HEK293 (cell line): ENCODE data around the gene CRTC1.
A peak's percentile ranks its signal among the peaks of the same experiment; 100 is the strongest.

Experiments
- CTCF ChIA-PET: fragments of 350-600 bp; formaldehyde crosslinking; extraction: SDS; loops from one replicate; lab custom pipeline; 2021; ENCODE audit warnings: antibody characterized with exemption; lab: Yijun Ruan, JAX
- POLR2A ChIA-PET: fragments of 300-600 bp; formaldehyde crosslinking; extraction: SDS; loops from one replicate; lab custom pipeline; 2020; ENCODE audit warnings: antibody characterized with exemption, inconsistent platforms; lab: Yijun Ruan, JAX
- H3K27ac ChIP-seq: fragments of 200-500 bp; sonication (Bioruptor generic); 2 replicates; pipeline ENCODE4 v1.5.1; 2014; ENCODE audit warnings: low read depth, low read length, control low read depth, inconsistent platforms; ENCODE audit errors: extremely low read depth
- H3K36me3 ChIP-seq, 2 experiments: fragments of 200-500 bp in 1 of 2; sonication (Bioruptor generic) in 1 of 2; 1 replicate in 1 of 2; 2 replicates in 1 of 2; pipeline ENCODE4 v1.5.1; 2014 to 2017; ENCODE audit warnings: inconsistent platforms in 2 of 2, low read length in 2 of 2; ENCODE audit not compliant: control insufficient read depth in 2 of 2, insufficient read depth in 1 of 2
- H3K4me1 ChIP-seq: fragments of 200-500 bp; sonication (Bioruptor generic); 2 replicates; pipeline ENCODE4 v1.5.1; 2014; ENCODE audit warnings: mild to moderate bottlenecking, low read length, inconsistent platforms; ENCODE audit not compliant: control insufficient read depth, insufficient read depth
- H3K4me3 ChIP-seq: 2 replicates; pipeline ENCODE4 v1.5.1; 2011; ENCODE audit warnings: low read depth, mild to moderate bottlenecking, control low read depth, low read length, moderate library complexity
- H3K9me3 ChIP-seq: fragments of 200-500 bp; sonication (Bioruptor generic); 2 replicates; pipeline ENCODE4 v1.5.1; 2014; ENCODE audit warnings: low read depth, low read length, inconsistent platforms; ENCODE audit not compliant: control insufficient read depth, insufficient read depth
- EGR2 ChIP-seq: fragments of 450-650 bp; formaldehyde crosslinking; IDR thresholded peaks from 2 replicates; pipeline ENCODE4 v1.5.1; 2016; ENCODE audit warnings: low read depth, missing biosample characterization, missing genetic modification characterization
- KLF8 ChIP-seq: fragments of 450-650 bp; formaldehyde crosslinking; IDR thresholded peaks from 2 replicates; pipeline ENCODE4 v1.5.1; 2016; ENCODE audit warnings: missing biosample characterization, missing genetic modification characterization
- SCRT2 ChIP-seq: fragments of 450-650 bp; formaldehyde crosslinking; IDR thresholded peaks from 2 replicates; pipeline ENCODE4 v1.5.1; 2016; ENCODE audit warnings: missing biosample characterization, missing genetic modification characterization
- SP2 ChIP-seq: fragments of 450-650 bp; formaldehyde crosslinking; IDR thresholded peaks from 2 replicates; pipeline ENCODE4 v1.5.1; 2016; ENCODE audit warnings: missing biosample characterization, missing genetic modification characterization
- TRIM28 ChIP-seq: IDR thresholded peaks from 2 replicates; pipeline ENCODE4 v1.6.1; 2011; ENCODE audit warnings: low read length, control low read depth, borderline replicate concordance
- YY2 ChIP-seq: fragments of 450-650 bp; formaldehyde crosslinking; IDR thresholded peaks from 2 replicates; pipeline ENCODE4 v1.5.1; 2016; ENCODE audit warnings: missing biosample characterization, missing genetic modification characterization
- ZBTB48 ChIP-seq: fragments of 450-650 bp; formaldehyde crosslinking; IDR thresholded peaks from 2 replicates; pipeline ENCODE4 v1.5.1; 2016; ENCODE audit warnings: missing biosample characterization, missing genetic modification characterization
- ZIC2 ChIP-seq: fragments of 450-650 bp; formaldehyde crosslinking; IDR thresholded peaks from 2 replicates; pipeline ENCODE4 v1.5.1; 2016; ENCODE audit warnings: missing biosample characterization, missing genetic modification characterization
- ZNF133 ChIP-seq: fragments of 450-650 bp; formaldehyde crosslinking; IDR thresholded peaks from 2 replicates; pipeline ENCODE4 v1.5.1; 2016; ENCODE audit warnings: missing biosample characterization, missing genetic modification characterization
- ZNF202 ChIP-seq: fragments of 450-650 bp; formaldehyde crosslinking; IDR thresholded peaks from 2 replicates; pipeline ENCODE4 v1.5.1; 2016; ENCODE audit warnings: missing biosample characterization, missing genetic modification characterization, borderline replicate concordance
- ZNF239 ChIP-seq: fragments of 450-650 bp; formaldehyde crosslinking; IDR thresholded peaks from 2 replicates; pipeline ENCODE4 v1.5.1; 2016; ENCODE audit warnings: missing biosample characterization, missing genetic modification characterization
- ZNF37A ChIP-seq: fragments of 450-650 bp; IDR thresholded peaks from 2 replicates; pipeline ENCODE4 v1.5.1; 2018; ENCODE audit warnings: missing biosample characterization, missing genetic modification characterization
- ZNF76 ChIP-seq: fragments of 450-650 bp; formaldehyde crosslinking; IDR thresholded peaks from 2 replicates; pipeline ENCODE4; 2016; ENCODE audit warnings: low read depth, missing biosample characterization, missing genetic modification characterization, borderline replicate concordance
- ZNF768 ChIP-seq: fragments of 450-650 bp; formaldehyde crosslinking; IDR thresholded peaks from 2 replicates; pipeline ENCODE4 v1.5.1; 2018; ENCODE audit warnings: missing biosample characterization, mild to moderate bottlenecking, missing genetic modification characterization
- ZSCAN30 ChIP-seq: fragments of 450-650 bp; IDR thresholded peaks from 2 replicates; pipeline ENCODE4 v1.5.1; 2018; ENCODE audit warnings: missing biosample characterization, mild to moderate bottlenecking, missing genetic modification characterization, moderate library complexity
- TF ChIP-seq, protein P1 (sequence below): fragments of 450-650 bp; formaldehyde crosslinking; IDR thresholded peaks from 2 replicates; pipeline ENCODE4 v1.5.1; 2016; ENCODE audit warnings: missing biosample characterization, missing genetic modification characterization
- TF ChIP-seq, protein P2 (sequence below): fragments of 450-650 bp; formaldehyde crosslinking; IDR thresholded peaks from 2 replicates; pipeline ENCODE4 v1.5.1; 2016; ENCODE audit warnings: missing biosample characterization, missing genetic modification characterization

The CRTC1 gene

DNA sequence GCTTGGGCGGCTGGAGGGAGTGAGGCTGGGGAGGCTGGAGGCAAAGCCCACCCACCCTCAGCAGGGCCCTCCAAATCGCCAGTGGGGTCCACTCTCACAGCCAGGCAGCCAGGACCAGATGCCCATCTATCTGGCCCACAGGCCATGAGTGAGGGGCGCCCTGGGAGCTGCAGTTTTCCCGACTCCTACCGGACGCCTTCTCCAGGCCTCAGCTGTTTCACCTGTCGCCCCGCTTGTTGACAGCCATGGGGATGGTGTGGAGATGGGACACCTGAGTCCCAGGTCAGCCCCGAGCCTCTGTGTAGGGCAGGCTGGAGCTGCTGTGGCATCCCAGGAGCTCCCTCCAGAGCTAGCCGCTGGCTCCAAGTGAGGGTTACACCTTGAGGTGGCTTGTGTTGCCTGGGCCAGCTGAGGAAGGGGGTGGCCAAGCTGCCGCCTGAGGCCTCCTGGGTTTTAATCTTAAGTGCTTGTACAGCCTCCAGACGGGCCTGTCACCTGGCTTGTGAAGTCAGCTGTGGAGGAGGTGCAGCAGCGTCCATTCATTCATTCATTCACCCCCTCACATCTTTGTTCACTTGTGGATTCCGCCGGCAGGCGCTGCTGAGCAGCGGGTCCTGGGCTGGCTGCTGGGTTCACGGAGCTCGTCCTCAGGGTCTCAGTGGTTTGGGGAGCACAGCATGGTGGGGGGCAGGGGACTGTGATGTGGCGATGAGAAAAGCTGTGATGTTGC is 55.6 kb downstream of the CRTC1 start:
- ChIA-PET POLR2A (interaction anchor here (0.6 kb wide), 1 partner anchor 223 kb away, joined by 3 read pairs; no protein-coding TSS in a partner anchor), CTCF (interaction anchor here (0.6 kb wide), 3 partner anchors 15 to 204 kb away, joined by 3 to 4 read pairs (median 3); no protein-coding TSS in a partner anchor)
- no peaks in the 10 kb centered on the region for H3K9me3 ChIP-seq
- peak; percentile 63 for TF ChIP-seq SCRT2 (tag by site-specific recombination)
- TF ChIP-seq TRIM28: no peak
- no peak for TF ChIP-seq YY2 (tag by site-specific recombination)
- H3K36me3 ChIP-seq: no peaks in the 10 kb centered on the region
- H3K4me3 ChIP-seq: no peak overlapping the region
- peaks cover 5% of the 10 kb centered on the region for H3K4me1 ChIP-seq
- H3K27ac ChIP-seq: no peak overlapping the region

DNA sequence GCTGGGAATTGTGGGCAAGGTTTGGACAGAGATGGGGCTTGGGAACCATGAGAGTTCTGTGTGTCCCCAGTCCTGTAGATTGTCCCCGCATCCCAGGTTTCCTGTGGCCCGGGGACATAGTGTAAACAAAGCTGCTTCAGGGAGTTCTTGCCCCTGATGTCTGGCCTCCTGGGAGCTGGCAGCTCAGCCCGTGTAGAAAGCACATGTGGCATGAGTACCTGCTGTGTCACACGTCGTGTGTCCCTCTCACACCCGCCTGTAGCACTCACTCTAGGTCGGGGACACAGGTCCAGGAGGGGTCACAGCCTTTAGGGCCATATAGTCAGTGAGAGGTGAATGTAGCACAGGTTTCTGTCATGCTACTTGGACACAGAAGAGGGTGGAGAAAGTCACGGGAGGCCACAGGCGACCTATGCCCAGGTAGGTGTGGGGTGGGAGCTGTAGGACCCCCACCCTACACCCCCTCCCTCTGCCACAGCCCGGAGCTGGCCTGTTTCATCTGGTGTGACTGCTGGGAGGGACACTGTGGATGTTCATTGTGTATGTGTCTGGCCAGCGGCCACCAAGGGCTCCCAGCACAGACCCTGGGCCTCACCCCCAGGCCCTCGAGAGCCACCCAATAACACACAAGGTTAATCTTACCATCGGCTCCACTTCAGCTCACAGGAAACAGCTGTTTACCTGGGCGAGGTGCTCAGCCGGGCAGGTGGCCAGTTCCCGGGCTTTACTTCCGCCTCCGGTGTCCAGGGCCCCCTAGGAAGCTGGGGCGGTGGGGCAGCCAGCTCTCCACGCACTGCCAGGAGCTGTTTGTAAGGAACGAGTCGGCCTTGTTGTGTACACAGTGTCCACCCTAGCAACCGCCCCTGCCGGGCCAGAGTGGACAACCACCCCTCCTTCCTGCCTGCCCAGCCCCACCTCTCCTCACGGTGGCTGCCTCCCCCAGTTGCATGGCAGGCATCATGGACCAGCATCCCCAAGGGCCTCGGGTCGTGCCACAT is 57.9 kb downstream of the CRTC1 start:
- Histone ChIP-seq H3K4me1 (peaks cover 5% of the 10 kb centered on the region), H3K9me3 (no peaks in the 10 kb centered on the region), H3K27ac (no peak overlapping the region), H3K4me3 (no peak overlapping the region), H3K36me3 (no peaks in the 10 kb centered on the region)
- TF ChIP-seq ZBTB48 (tag by site-specific recombination) (no peak), ZIC2 (tag by site-specific recombination) (peak; percentile 28; the same call in 1 of the 2 replicates)
- ChIA-PET CTCF (interaction anchor here (0.6 kb wide), 2 partner anchors 236 to 310 kb away, joined by 3 read pairs; no protein-coding TSS in a partner anchor), POLR2A (interaction anchor here (0.6 kb wide), 1 partner anchor 90 kb away, joined by 5 read pairs; no protein-coding TSS in a partner anchor)

DNA sequence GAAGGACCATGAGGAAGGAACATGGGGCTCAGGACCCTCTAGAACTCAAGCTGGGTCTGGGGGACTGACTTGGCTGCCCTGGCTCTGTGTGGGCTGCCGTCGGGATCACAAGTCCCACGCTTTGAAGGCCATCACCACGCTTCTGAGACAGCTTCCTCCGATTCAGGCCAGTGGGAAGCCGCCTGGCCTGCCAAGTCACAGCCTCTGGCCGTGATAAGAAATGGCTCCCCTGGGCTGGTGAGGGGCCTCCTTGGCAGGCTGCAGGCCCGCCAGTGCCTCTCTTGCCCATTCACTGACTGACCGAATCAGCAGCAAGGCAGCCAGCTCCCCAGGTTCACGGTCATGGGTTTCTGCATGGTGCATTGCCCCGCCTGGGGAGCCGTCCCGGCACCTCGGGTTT is 58.8 kb downstream of the CRTC1 start:
- no peak overlapping the region for H3K4me3 ChIP-seq
- ChIA-PET CTCF (interaction anchor here (0.6 kb wide), 1 partner anchor 237 kb away, joined by 3 read pairs; no protein-coding TSS in a partner anchor), POLR2A (no interaction called here)
- H3K36me3 ChIP-seq: no peaks in the 10 kb centered on the region
- H3K4me1 ChIP-seq: peaks cover 5% of the 10 kb centered on the region
- no peak for TF ChIP-seq ZNF239
- no peak for TF ChIP-seq ZNF76
- peak; percentile 66 for TF ChIP-seq ZIC2 (tag by site-specific recombination)
- H3K9me3 ChIP-seq: no peaks in the 10 kb centered on the region
- no peak overlapping the region for H3K27ac ChIP-seq

DNA sequence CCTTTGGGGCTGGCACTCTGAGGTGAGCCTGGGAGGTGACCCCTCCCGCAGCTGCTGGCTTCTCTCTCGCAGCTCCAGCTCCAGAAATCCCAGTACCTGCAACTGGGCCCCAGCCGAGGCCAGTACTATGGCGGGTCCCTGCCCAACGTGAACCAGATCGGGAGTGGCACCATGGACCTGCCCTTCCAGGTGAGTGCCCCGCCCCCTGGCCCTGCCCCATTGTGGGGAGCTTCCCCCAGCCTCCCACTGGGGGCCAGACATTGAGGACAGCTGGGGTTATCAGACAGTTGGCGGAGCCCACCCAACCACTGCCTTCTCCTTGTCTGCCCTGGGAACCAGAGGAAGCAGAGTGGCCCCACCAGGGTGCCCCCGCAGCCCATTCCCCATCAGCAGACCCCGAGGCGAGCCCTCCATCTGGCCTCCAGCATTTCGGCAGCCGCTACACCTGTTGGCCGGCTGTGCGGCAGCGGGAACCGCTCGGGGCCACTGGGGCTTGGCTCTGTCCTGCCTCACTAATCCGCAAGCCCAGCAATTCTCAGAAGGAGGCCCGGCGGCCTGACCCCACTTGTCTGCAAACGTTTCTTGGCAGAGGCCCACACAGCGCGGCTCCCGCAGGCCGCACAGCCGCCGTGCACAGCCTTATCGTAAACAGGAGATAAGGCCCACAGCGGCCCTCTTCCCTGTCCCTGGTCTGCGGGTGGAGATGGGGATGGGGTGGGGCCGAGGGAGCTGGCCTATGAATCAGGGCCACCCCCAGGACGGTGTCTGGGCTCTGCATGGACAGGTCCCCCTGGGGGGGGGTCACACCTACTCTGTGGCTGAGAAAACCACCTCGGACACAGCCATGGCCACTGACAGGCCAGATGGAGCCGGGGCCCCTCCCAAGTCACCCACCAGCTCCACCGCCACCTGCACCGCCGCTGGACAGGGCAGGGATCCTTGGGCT is 59.6 kb downstream of the CRTC1 start:
- H3K4me3 ChIP-seq: no peak overlapping the region
- ChIA-PET CTCF (no interaction called here), POLR2A (interaction anchor here (0.7 kb wide), 1 partner anchor 98 kb away, joined by 4 read pairs; no protein-coding TSS in a partner anchor)
- H3K36me3 ChIP-seq: no peaks in the 10 kb centered on the region
- peaks cover 5% of the 10 kb centered on the region for H3K4me1 ChIP-seq
- no peak overlapping the region for H3K27ac ChIP-seq
- H3K9me3 ChIP-seq: no peaks in the 10 kb centered on the region
- TF ChIP-seq SCRT2 (tag by site-specific recombination) (peak; percentile 49), TRIM28 (0 out of 2 replicates have a peak, but pooled peaks have one; percentile 36), ZNF202 (tag by site-specific recombination) (no peak), KLF8 (tag by site-specific recombination) (0 out of 2 replicates have a peak, but pooled peaks have one; percentile 33), ZNF768 (tag by site-specific recombination) (no peak), ZNF133 (tag by site-specific recombination) (no peak), ZNF37A (tag by site-specific recombination) (no peak), ZSCAN30 (tag by site-specific recombination) (0 out of 2 replicates have a peak, but pooled peaks have one; percentile 25), EGR2 (tag by site-specific recombination) (0 out of 2 replicates have a peak, but pooled peaks have one; percentile 14), SP2 (tag by site-specific recombination) (0 out of 2 replicates have a peak, but pooled peaks have one; percentile 10), ZIC2 (tag by site-specific recombination) (peak; percentile 90)
- TF ChIP-seq, protein P1, sequence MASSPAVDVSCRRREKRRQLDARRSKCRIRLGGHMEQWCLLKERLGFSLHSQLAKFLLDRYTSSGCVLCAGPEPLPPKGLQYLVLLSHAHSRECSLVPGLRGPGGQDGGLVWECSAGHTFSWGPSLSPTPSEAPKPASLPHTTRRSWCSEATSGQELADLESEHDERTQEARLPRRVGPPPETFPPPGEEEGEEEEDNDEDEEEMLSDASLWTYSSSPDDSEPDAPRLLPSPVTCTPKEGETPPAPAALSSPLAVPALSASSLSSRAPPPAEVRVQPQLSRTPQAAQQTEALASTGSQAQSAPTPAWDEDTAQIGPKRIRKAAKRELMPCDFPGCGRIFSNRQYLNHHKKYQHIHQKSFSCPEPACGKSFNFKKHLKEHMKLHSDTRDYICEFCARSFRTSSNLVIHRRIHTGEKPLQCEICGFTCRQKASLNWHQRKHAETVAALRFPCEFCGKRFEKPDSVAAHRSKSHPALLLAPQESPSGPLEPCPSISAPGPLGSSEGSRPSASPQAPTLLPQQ (tag by site-specific recombination): 0 out of 2 replicates have a peak, but pooled peaks have one; percentile 20
- TF ChIP-seq, protein P2, sequence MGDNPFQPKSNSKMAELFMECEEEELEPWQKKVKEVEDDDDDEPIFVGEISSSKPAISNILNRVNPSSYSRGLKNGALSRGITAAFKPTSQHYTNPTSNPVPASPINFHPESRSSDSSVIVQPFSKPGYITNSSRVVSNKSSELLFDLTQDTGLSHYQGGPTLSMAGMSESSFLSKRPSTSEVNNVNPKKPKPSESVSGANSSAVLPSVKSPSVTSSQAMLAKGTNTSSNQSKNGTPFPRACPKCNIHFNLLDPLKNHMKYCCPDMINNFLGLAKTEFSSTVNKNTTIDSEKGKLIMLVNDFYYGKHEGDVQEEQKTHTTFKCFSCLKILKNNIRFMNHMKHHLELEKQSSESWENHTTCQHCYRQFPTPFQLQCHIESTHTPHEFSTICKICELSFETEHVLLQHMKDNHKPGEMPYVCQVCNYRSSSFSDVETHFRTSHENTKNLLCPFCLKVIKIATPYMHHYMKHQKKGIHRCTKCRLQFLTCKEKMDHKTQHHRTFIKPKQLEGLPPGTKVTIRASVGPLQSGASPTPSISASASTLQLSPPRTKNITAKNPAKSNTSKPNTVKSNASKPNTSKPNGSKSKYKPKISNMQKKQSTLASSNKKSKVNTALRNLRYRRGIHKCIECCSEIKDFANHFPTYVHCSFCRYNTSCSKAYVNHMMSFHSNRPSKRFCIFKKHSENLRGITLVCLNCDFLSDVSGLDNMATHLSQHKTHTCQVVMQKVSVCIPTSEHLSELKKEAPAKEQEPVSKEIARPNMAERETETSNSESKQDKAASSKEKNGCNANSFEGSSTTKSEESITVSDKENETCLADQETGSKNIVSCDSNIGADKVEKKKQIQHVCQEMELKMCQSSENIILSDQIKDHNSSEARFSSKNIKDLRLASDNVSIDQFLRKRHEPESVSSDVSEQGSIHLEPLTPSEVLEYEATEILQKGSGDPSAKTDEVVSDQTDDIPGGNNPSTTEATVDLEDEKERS: no peak
